WERI-Rb-1 (cell line): ENCODE data around the gene PCED1B.
"Not testable (repeated sequence)": the region's sequence is repeated elsewhere in the genome, so short reads cannot be mapped to it uniquely, and the experiment has no call there.

Experiments used
- DNase-seq: peaks from one replicate; pipeline ENCODE4 v3.0.0-alpha.2; 2020
- H3K27ac ChIP-seq: fragments of 250-450 bp; sonication (Bioruptor Pico); 2 replicates; pipeline ENCODE4 v1.5.1; 2020; ENCODE audit warnings: mild to moderate bottlenecking, moderate library complexity
- H3K27me3 ChIP-seq: fragments of 250-450 bp; sonication (Bioruptor Pico); 2 replicates; pipeline ENCODE4 v1.5.1; 2021; ENCODE audit warnings: mild to moderate bottlenecking, low read depth, moderate library complexity; ENCODE audit not compliant: insufficient read depth, severe bottlenecking
- H3K36me3 ChIP-seq: fragments of 250-450 bp; sonication (Bioruptor Pico); 2 replicates; pipeline ENCODE4 v1.5.1; 2020; ENCODE audit warnings: mild to moderate bottlenecking, moderate library complexity
- H3K4me3 ChIP-seq: 2 replicates; pipeline ENCODE4 v1.5.1; 2011; ENCODE audit warnings: low read depth, mild to moderate bottlenecking, control low read depth, low read length
- H3K9me3 ChIP-seq: fragments of 250-450 bp; sonication (Bioruptor Pico); 2 replicates; pipeline ENCODE4 v1.5.1; 2021; ENCODE audit warnings: mild to moderate bottlenecking, moderate library complexity; ENCODE audit not compliant: severe bottlenecking
- TF ChIP-seq, protein P1 (sequence below): IDR thresholded peaks from 2 replicates; pipeline ENCODE4 v1.5.1; 2011; ENCODE audit warnings: low read depth, mild to moderate bottlenecking, control low read depth, inconsistent platforms, low read length

Gene PCED1B

DNA sequence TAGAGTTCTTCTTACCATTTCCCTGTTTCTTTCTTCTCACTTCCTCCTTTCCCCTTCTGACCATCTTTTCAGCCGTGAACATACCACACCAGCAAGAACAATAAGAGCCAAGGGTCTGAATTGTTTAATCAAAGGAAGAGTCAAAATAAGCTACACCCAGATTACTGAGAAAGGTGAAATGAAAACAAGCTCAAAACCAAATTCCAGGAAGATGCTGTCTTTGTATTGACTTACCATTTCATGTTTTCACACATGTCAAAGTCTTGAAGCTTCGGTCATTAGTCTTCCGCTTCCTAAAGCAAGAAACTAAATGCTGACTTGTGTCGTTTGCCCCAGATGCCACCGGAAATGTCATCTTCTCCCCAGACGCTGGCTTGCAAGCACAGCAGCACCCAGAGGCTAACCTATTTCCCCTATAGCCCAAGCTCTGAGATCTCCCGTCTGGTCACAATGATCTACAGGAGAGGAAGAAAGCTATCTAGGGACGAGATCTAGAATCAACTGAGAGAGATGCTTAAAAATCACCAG, 136.8 kb downstream of the PCED1B start:
- TF ChIP-seq, protein P1, sequence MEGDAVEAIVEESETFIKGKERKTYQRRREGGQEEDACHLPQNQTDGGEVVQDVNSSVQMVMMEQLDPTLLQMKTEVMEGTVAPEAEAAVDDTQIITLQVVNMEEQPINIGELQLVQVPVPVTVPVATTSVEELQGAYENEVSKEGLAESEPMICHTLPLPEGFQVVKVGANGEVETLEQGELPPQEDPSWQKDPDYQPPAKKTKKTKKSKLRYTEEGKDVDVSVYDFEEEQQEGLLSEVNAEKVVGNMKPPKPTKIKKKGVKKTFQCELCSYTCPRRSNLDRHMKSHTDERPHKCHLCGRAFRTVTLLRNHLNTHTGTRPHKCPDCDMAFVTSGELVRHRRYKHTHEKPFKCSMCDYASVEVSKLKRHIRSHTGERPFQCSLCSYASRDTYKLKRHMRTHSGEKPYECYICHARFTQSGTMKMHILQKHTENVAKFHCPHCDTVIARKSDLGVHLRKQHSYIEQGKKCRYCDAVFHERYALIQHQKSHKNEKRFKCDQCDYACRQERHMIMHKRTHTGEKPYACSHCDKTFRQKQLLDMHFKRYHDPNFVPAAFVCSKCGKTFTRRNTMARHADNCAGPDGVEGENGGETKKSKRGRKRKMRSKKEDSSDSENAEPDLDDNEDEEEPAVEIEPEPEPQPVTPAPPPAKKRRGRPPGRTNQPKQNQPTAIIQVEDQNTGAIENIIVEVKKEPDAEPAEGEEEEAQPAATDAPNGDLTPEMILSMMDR = no peak
- Histone ChIP-seq H3K27me3 (peaks cover 11% of the 10 kb centered on the region), H3K27ac (no peak overlapping the region), H3K9me3 (no peaks in the 10 kb centered on the region), H3K36me3 (no peaks in the 10 kb centered on the region), H3K4me3 (no peak overlapping the region)
- no peak for DNase-seq

DNA sequence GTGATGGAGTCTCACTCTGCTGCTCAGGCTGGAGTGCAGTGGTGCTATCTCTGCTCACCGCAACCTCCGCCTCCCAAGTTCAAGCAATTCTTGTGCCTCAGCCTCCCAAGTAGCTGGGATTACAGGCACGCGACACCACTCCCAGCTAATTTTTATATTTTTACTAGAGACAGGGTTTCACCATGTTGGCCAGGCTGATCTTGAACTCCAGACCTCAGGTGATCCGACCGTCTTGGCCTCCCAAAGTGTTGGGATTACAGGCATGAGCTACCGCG, 138.1 kb downstream of the PCED1B start:
- not testable (repeated sequence) for H3K9me3 ChIP-seq, H3K36me3 ChIP-seq, DNase-seq, H3K4me3 ChIP-seq, H3K27ac ChIP-seq
- peaks cover 11% of the 10 kb centered on the region for H3K27me3 ChIP-seq

DNA sequence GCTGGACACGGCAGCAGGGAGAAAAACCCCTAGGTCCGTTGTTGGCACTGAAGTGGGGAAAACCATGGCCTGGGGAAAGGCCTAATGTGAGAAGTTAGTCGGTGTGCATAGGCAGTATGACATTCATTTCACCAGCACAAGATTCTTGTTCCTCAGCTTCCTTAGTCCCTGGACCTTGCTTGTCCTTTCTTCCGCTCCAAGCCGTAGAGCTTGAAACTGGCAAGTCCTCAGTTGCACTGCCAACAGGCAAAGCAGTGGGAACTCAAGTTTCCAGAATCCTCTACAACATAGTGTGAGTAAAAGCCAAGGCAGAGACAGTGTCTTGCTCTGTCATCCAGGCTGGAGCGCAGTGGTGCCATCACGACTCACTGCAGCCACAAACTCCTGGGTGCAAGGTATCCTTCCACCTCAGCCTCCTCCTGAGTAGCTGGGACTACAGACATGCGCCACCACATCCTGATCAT, 138.8 kb downstream of the PCED1B start:
- H3K4me3 ChIP-seq = no peak overlapping the region
- H3K36me3 ChIP-seq = no peaks in the 10 kb centered on the region
- peaks cover 9% of the 10 kb centered on the region for H3K27me3 ChIP-seq
- TF ChIP-seq, protein P1 = no peak
- no peaks in the 10 kb centered on the region for H3K9me3 ChIP-seq
- no peak overlapping the region for H3K27ac ChIP-seq
- DNase-seq = no peak

DNA sequence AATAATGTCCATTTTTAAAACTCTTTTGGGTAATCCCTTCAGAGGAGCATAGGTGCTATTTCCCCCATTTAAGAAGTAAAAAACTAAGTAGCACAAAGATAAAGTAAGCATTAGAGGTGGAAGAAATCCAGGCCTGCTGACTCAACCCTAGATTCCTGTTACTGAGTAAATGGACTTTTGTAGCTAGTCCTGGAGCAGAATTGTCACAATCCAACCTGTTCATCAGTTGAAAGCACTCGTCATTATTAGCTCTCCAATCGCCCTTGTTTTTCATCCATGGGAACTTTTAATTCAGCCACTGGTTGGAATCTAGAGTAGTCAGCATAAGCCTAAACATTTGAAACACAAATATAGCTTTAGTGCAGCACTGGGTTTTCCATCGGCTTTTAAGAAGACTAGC, 139.8 kb downstream of the PCED1B start:
- H3K9me3 ChIP-seq = no peaks in the 10 kb centered on the region
- no peaks in the 10 kb centered on the region for H3K36me3 ChIP-seq
- H3K4me3 ChIP-seq = no peak overlapping the region
- TF ChIP-seq, protein P1 = no peak
- no peak for DNase-seq
- no peak overlapping the region for H3K27ac ChIP-seq
- H3K27me3 ChIP-seq = no peaks in the 10 kb centered on the region

DNA sequence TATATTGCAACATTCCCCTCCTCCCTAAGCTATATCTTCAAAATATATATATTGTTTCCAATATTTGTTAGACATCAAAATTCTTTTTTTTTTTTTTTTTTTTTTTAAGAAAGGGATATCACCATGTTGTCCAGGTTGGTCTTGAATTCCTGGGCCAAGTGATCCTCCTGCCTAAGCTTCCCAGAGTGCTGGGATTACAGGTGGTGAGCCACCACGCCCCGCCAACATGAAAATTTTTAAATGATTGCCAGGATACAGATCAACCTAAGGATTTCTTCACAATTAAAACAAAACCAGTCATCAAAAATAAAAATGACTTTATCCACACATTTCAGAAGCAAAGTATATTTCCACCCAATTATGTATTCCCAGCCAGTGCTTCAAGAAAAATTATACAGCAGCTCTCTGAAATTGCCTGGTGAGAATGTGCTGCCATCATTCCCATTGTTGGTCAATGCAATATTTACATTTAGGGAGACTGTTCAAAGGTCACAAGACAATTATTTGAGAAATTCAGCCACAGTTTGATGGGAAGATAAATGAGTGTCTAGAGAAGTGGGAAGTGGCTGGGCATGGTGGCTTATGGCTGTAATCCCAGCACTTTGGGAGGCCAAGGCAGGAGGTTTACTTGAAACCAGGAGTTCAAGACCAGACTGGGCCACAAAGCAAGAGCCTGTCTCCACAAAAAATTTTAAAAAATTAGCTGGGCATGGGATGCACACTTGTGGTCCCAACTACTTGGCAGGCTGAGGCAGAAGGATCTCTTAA, 142.0 kb downstream of the PCED1B start:
- Histone ChIP-seq H3K9me3 (no peaks in the 10 kb centered on the region), H3K36me3 (no peaks in the 10 kb centered on the region), H3K4me3 (no peak overlapping the region), H3K27ac (no peak overlapping the region), H3K27me3 (peaks cover 10% of the 10 kb centered on the region)
- DNase-seq = no peak
- TF ChIP-seq, protein P1 = no peak

DNA sequence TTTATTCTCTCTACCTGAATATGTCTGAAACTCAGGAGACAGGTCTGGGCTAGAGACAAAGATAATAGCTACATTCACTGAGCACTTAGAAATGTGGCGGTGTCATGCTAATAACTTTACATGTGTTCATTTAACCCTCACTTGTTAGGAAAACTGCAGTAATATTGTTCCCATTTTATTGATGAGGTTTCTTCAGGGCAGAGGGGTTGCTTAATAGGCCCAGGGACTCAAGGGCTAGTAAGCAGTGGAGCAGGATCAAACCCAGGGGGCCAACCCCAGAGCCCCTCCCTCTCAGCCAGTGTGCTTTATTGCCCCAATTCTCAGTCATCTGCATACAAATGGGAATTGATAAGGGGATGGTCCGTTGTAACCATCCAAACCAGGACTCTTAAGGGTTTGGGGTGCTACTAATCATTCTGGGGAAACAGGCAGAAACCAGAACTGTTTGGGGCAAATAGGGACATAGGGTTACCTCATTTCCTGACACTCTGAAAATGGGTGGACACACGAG, 143.2 kb downstream of the PCED1B start:
- TF ChIP-seq, protein P1 = no peak
- Histone ChIP-seq H3K9me3 (no peaks in the 10 kb centered on the region), H3K36me3 (no peaks in the 10 kb centered on the region), H3K4me3 (no peak overlapping the region), H3K27ac (no peak overlapping the region), H3K27me3 (peaks cover 11% of the 10 kb centered on the region)
- no peak for DNase-seq
